ENCODE measurements around the gene FN3KRP. TPM values are rescaled to one million over a fixed set of nuclear protein-coding genes. Genes with fewer than 3 reads are reported as not detected.
"Not testable (repeated sequence)": the region's sequence is repeated elsewhere in the genome, so short reads cannot be mapped to it uniquely, and the experiment has no call there.

FN3KRP gene
- total RNA-seq, 1 donor, result 18.7 TPM

DNA sequence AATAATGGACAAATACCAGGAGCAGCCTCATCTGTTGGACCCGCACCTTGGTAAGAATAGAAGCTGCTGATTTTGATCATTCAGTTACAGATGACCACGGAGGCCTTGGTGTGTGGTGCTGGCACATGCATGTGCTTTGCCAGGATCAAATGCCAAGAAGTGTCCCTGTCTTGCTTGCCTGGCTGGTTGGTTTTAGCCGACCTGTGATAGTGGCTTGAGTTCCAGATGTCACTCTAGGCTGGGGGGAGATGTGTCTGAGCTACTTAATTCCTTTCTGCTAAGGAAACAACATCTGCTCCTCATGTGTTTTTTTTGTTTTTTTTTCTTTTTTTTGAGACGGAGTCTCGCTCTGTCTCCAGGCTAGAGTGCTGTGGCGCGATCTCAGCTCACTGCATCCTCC is 39.7 kb downstream of the FN3KRP start:
- H3K4me3 ChIP-seq (ENCODE audit: low read depth, low read length), result no peak overlapping the region
- TF ChIP-seq, protein P1, sequence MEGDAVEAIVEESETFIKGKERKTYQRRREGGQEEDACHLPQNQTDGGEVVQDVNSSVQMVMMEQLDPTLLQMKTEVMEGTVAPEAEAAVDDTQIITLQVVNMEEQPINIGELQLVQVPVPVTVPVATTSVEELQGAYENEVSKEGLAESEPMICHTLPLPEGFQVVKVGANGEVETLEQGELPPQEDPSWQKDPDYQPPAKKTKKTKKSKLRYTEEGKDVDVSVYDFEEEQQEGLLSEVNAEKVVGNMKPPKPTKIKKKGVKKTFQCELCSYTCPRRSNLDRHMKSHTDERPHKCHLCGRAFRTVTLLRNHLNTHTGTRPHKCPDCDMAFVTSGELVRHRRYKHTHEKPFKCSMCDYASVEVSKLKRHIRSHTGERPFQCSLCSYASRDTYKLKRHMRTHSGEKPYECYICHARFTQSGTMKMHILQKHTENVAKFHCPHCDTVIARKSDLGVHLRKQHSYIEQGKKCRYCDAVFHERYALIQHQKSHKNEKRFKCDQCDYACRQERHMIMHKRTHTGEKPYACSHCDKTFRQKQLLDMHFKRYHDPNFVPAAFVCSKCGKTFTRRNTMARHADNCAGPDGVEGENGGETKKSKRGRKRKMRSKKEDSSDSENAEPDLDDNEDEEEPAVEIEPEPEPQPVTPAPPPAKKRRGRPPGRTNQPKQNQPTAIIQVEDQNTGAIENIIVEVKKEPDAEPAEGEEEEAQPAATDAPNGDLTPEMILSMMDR (IDR thresholded peaks at IDR 0.05; ENCODE audit: insufficient read depth, low read length), result no peak
- DNase-seq (ENCODE audit: low read depth), result no peak

DNA sequence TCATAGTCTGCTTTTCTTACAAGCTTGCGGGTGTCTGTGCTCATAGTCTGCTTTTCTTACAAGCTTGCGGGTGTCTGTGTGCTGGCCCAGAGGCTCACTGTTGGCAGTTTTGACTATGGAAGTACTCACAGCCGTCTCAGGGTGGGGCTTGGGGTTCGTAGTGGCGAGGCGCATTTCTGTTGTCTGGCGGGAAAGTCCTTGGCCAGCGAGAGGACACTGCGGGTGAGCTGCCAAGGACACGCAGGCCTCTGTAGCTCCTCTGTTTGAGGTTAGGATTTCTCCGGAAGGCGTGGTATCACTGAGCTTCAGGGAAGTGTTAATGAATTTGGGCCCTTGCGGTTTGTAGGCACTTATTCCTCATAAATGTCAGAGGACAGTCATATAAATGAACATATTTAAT is 48.9 kb downstream of the FN3KRP start:
- DNase-seq (ENCODE audit: low read depth), result no peak
- TF ChIP-seq, protein P1 (IDR thresholded peaks at IDR 0.05; ENCODE audit: insufficient read depth, low read length), result no peak
- no peak overlapping the region for H3K4me3 ChIP-seq (ENCODE audit: low read depth, low read length)

DNA sequence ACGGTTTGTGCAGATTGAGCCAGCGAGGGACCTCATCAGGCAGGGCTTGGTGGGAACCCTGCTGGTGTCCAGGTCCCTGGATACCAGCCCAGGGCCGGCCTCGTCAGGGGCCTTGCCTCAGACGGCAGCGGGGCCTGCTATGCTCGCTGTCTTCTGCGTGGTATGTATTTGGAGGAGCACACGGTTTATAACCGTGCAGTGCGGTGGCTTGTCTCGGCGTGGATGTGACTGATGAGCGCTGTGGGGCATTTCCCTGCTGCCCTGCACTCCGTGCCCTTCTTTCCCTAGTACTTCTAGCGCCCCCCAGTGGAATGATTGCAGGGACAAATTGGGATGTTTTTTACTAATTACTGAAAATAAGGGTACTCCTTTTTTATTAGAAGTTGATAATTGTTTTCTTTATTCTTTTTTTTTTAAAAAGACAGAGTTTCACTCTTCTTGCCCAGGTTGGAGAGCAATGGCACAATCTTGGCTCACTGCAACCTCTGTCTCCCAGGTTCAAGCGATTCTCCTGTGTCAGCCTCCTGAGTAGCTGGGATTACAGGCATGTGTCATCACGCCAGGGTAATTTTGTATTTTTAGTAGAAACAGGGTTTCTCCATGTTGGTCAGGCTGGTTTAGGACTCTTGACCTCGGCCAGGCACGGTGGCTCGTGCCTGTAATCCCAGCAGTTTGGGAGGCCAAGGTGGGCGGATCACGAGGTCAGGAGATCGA is 50.7 kb downstream of the FN3KRP start:
- H3K4me3 ChIP-seq (ENCODE audit: low read depth, low read length), result no peak overlapping the region
- DNase-seq (ENCODE audit: low read depth), result peak; percentile 36
- TF ChIP-seq, protein P1 (IDR thresholded peaks at IDR 0.05; ENCODE audit: insufficient read depth, low read length), result peak; percentile 60

DNA sequence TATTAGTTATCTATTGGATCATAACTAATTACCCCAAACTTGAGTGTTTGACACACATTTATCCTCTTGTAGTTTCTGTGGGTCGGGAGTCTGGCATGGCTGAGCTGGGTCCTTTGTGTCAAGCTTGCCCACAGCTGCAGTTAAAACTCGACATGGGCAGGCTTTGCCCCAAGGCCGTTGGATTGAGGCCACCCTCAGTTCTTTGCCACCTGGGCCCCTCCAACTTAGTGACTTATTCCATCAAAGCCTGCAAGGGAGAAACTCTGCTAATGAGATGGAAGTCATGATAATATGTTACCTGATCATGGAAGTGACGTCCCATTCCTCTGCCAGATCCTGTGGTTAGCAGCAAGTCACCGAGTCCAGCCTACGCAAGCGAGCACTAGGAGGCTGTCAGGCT is 52.5 kb downstream of the FN3KRP start:
- DNase-seq (ENCODE audit: low read depth), result no peak
- no peak overlapping the region for H3K4me3 ChIP-seq (ENCODE audit: low read depth, low read length)
- TF ChIP-seq, protein P1 (IDR thresholded peaks at IDR 0.05; ENCODE audit: insufficient read depth, low read length), result no peak

GRCh38 chr17:82772026-82772425 is 55.5 kb downstream of the FN3KRP start:
- DNase-seq (ENCODE audit: low read depth), result peak; percentile 74
- H3K4me3 ChIP-seq (ENCODE audit: low read depth, low read length), result no peak overlapping the region
- TF ChIP-seq, protein P1 (IDR thresholded peaks at IDR 0.05; ENCODE audit: insufficient read depth, low read length), result no peak

DNA sequence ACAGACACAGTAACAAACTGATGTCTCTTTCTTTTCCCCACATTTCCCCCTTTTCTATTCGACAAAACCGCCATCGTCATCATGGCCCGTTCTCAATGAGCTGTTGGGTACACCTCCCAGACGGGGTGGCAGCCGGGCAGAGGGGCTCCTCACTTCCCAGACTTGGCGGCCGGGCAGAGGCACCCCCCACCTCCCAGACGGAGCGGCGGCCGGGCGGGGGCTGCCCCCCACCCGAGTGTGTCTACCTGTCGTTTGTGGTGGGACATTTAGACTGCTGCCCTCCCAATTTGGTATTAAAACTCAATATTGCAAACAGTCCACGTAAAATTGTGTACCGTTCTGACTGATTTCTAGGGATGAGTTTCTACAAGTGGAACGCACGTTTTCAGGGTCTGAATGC is 58.0 kb downstream of the FN3KRP start:
- H3K4me3 ChIP-seq (ENCODE audit: low read depth, low read length); DNase-seq (ENCODE audit: low read depth): not testable (repeated sequence)

- DNase-seq (ENCODE audit: low read depth), result peak; percentile 50
- TF ChIP-seq, protein P1 (IDR thresholded peaks at IDR 0.05; ENCODE audit: insufficient read depth, low read length), result peak; percentile 85
- H3K4me3 ChIP-seq (ENCODE audit: low read depth, low read length), result peak overlapping the region; percentile 22
Observed at GRCh38 chr17:82775001-82775823, 58.7 kb downstream of the FN3KRP start.

Data from fibroblast of the aortic adventitia (primary cell).